ENCODE results near the gene PI16.

Gene PI16, protein sequence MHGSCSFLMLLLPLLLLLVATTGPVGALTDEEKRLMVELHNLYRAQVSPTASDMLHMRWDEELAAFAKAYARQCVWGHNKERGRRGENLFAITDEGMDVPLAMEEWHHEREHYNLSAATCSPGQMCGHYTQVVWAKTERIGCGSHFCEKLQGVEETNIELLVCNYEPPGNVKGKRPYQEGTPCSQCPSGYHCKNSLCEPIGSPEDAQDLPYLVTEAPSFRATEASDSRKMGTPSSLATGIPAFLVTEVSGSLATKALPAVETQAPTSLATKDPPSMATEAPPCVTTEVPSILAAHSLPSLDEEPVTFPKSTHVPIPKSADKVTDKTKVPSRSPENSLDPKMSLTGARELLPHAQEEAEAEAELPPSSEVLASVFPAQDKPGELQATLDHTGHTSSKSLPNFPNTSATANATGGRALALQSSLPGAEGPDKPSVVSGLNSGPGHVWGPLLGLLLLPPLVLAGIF

DNA sequence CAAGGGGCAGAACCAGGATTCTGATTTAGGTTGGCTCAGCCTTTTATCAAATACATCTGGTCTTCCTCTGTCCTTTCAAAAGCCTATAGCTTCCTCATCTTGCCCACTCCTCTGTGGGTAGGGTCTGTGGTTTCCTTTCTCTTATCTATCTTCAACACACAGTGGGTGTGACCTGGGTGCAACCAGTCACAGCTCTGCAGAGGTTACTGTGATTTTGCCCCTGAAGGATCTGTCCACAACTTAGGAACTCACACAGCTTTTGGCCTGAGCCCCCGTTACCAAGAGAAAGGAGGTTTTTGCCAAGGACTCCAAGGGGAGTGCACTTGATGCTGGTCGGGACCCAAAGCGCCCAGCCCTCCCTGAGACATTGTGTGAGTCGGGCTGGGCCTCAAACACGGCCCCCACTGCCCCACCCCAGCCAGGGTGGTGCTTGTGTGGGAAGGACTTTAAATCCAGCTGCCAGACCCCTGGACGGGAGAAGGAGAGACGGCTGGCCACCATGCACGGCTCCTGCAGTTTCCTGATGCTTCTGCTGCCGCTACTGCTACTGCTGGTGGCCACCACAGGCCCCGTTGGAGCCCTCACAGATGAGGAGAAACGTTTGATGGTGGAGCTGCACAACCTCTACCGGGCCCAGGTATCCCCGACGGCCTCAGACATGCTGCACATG, at the start of gene PI16:
Gene PI16 (plus strand): TSS at position 477 of the 670 bp plus-strand sequence. CDS start 23 bp downstream, at position 500.
- DNase-seq (ENCODE audit: low spot score), result no peak

DNA sequence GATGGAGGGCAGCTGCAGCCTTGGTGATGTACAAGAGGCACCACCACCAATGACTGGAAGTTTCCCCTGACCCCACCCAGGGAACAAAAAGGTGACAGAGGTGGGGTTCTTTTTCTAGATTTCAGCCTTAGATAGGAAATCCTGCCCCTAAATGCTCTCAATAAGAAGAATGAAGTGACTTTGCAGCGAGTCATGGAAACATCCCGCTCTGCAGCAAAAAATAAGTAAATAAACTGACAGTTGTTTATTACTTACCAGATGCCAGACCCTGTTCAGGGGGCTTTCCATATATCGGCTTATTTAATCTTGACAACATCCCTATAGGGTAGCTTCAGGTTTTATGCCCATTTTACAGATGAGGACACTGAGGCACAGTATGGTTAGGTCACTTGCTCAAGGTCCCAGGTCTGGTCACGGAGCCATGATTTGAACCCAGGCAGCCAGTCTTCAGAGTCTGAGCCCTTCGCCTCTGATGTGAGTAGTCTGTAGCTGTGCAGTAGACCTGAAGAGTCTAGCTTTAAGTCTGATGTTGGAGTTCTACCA, 49.6 kb upstream of the PI16 start:
- no peak for DNase-seq (ENCODE audit: low spot score)

DNA sequence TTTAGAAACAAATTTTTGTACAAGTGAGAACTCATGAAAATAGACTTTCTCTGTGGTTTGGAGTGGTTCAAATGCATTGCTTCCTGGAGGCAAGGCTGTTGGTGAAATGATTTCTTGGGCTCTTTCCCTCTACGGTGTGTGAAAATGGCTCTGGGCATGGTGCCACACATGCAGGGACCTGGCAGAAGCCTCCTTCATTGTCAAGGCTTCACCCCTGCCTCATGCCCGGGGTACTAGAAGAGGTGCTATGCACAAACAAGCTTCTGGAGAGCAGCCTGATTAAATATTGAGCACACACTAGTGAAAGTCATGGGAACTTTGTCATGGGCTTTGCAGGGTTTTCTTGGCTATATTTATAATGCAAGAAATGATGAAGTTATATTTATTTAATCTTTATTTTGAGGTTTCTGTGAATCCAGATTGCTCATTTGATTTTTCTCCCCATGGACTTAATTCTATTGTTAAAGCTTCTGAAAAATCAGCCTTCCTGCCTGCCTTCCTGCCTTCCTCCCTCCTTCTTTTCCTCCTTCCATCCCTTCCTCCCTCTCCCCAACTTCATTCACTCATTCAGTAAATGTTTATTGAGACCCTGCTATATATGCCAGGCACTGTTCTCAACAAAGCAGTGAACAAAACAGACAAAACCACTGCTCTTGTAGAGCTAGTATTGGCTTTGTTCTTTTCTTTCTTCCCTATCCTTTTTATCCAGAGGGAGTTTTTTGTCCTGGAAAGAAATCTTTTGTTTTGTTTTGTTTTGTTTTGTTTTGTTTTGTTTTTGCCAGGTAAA, 47.8 kb upstream of the PI16 start:
- DNase-seq (ENCODE audit: low spot score), result no peak

DNA sequence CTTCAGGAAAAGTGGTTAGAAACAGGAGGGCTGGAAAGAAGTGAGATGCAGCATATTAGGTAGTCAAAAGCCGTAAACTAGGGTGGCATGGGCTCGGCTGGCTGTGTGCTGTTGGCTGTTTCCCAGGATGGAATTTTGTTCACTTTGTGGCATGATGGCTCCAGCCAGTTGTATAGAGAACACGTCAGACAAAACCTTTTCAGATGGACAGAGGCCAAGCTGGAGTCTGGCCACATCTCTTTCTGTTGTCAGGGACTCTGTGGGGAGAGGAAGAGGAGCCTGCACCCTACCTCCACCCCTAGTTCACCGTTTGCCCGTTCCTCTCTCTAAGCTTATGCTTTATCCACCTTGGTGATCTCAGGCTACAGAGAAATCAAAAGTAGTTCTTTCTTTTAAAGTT, 46.8 kb upstream of the PI16 start:
- DNase-seq (ENCODE audit: low spot score), result no peak

DNA sequence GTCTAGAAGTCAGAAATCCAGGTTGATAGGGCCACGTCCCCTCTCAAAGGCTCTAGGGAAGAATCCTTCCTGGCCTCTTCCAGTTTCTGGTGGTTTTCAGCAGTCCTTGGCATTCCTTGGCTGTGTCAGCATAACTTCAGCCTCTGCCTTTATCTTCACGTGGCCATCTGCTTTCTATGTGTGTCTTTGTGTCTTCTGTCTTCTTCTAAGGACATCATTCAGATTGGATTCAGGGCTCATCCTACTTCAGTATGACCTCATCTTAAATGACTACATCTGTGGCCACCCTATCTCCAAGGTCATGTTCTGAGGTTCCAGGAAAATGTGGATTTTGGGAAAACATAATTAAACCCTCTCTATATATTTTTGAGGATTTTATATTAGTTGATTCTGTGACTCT, 45.8 kb upstream of the PI16 start:
- no peak for DNase-seq (ENCODE audit: low spot score)

DNA sequence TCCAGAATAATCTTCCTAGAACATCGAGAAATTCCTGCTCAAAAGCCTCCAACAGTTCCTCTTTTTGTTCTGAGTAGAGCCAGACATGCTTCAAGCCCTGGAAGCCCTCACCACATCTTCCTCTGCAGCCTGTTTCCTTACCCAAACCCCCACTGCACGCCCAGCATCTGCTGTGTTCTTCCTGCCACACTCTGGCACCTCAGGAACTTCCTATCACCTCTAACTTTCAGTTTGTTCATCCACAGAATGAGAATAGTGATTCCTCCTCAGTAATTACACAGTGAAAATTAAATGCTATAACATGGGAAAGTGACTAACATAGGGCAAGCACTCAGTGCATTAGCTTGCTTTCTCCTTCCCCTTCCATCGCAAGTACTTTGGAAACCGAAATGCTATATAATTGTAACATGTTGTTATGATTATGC, 42.5 kb upstream of the PI16 start:
- no peak for DNase-seq (ENCODE audit: low spot score)

DNA sequence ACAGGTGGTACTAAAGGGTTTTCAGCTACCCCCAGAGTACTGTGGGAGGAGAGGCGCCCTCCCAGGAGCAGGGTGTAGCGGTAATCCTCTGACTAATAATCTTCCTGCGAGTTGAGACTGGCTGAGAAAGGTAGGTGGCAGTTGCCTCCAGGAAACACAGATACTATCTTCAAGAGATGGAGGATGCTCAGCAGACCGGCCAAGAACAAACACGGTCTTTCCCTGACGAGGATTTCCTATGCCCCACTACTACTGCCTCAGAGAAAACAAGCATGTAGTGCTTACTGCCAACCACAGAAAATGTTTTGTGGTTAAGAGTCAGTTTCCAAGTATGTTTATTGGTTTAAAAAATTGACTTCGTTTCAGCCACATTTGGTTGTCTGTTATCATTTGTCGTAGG, 42.0 kb upstream of the PI16 start:
- peak; percentile 81 for DNase-seq (ENCODE audit: low spot score)

DNA sequence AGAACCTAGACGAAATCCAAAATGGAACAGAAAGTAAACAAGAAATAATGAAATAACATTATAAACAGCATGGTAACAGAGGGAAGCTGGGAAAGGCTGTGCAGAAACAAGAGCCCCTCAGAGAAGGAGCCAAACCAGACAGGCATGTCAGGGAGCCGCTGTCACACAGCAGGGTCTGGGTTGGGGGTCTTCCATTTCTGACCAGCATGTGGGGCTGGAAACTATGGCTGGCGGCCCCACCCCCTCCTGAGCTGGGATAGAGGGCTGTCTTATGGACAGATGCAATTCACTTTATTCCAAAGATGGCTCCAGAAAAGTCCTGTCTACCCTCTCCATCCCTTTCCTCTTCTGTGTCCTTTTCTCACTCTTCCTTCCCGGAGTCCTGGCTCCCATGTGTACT, 41.5 kb upstream of the PI16 start:
- no peak for DNase-seq (ENCODE audit: low spot score)

DNA sequence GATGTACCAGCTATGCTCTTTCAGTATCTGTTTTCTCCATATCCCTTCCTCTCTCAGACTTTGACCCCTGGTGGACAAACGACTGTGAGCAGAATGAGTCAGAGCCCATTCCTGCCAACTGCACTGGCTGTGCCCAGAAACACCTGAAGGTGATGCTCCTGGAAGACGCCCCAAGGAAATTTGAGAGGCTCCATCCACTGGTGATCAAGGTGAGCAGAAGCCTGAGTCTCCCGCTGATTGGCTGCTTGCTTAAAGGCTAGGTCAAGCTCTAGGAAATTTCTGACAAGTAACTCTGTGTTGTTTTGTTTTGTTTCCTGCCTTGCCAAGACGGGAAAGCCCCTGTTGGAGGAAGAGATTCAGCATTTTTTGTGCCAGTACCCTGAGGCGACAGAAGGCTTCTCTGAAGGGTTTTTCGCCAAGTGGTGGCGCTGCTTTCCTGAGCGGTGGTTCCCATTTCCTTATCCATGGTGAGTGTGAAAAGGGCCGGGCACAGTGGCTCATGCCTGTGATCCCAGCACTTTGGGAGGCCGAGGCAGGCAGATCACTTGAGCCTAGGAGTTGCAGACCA, 40.2 kb upstream of the PI16 start:
- peak; percentile 32 for DNase-seq (ENCODE audit: low spot score)

DNA sequence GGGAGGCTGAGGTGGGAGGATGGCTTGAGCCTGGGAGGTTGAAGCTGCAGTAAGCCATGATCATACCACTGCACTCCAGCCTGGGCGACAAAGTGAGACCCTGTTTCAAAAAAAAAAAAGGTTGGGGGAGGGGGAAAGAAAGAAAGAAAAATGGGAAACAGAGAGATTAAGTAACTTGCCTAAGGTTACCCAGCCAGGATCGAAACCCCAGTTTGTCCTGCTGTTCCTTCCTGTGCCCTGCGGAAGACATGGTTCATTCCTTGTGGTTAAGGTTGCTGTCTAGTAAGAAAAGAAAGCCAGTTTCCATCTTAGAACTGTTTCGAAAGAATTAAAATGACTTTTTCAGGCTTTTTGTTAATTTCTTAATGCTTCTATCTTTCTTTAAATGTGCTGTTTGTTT, 38.9 kb upstream of the PI16 start:
- no peak for DNase-seq (ENCODE audit: low spot score)

DNA sequence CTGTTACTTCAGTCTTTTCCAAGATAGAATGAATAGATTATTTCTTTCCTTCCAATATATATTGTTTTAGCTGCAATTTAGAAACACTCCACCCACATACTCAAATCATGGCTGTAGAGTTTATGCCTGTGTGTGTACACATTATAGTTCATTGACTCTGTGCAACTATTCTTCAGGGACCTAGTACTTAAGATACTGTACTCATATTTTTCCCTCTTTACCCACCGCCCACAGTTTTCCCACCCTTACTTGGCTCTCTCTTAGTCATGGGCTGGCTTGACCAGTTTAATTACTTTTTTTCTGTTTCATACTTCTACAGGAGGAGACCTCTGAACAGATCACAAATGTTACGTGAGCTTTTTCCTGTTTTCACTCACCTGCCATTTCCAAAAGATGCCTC, 38.4 kb upstream of the PI16 start:
- DNase-seq (ENCODE audit: low spot score), result no peak

DNA sequence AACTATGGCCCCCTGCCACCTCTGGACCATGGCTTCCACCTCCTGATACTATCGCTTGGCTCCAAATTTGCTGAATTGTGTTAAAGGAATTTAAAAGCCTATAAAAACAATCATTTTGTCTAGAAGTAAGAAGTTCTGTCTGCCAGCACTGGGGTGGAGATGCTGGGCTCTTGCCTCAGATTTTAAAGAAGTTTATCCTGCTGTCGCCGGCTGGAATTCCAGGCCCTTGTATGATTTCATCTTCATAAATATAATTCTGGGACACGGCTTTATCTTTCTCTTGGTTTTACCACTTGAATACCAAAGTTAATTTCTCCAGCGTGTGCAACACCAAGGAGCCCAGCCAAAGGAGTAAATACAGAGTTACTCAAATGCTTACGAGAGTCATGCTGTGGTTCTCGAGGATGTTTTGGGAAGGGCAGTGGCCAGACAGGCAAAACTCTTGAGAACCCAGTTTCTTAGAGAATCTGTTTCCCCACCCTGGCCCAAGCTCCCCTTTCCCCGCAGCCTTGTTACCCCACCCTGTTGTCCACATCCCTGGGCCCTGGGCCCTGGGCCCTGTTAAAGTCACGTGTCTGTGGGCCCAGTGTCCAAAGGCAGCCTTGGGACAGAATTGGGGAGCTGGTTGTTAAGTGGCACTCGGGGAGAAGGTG, 36.9 kb upstream of the PI16 start:
- no peak for DNase-seq (ENCODE audit: low spot score)

DNA sequence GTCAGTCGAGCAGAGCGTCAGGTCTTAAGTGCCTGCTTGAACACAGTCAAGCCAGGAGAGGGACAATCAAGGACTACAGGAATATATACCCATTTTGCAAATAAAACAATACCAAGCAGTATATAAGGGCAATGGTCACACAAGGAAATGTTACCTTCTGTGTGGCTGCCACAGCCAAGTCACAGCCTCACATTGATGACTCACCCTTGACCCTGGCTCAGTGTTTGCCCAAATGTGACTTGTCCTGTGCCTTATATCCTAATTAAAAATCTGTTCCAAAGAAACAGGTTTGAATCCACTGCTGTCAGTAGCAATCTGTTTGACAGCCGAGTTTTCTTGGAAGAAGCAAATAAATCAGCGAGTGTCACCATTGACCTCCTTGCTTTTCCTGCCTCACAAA, 34.5 kb upstream of the PI16 start:
- no peak for DNase-seq (ENCODE audit: low spot score)

DNA sequence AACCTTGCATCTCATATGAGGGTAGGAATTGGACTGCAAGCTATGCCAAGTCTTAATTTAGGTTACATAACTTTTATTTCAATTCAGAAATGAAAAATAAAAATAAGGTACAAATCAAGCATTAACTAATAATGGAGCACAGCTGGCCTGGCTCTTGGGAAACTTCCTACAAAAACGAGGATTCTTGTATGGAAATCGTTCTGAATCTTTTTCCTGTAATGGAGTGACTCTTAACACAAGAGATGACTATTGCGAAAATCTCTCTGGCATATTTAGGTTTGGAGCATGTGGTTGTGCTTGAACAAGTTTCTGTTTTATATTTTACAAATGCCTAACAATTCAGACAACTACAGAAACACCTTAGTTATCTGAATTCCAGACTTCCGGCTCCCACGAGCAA, 34.0 kb upstream of the PI16 start:
- no peak for DNase-seq (ENCODE audit: low spot score)

DNA sequence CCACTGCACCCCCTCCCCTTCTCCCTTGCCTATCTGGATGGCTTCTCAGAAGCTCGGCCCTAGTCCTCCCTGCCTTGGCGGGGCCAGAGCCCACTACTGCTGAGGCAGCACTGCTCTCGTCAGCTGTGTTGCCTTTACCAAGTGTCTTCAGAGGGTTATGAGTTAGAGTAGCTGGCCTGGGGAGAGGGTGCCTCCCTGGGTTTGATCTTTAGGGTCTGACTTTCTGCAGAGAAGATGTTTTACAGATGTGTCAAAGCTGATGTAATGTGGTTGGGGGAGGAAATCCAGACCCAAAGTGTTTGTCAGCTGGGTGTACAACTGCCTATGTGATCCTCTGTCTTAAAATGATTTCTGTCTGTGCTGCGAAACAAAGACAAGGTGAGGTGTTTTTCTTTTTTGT, 30.4 kb upstream of the PI16 start:
- DNase-seq (ENCODE audit: low spot score), result no peak

DNA sequence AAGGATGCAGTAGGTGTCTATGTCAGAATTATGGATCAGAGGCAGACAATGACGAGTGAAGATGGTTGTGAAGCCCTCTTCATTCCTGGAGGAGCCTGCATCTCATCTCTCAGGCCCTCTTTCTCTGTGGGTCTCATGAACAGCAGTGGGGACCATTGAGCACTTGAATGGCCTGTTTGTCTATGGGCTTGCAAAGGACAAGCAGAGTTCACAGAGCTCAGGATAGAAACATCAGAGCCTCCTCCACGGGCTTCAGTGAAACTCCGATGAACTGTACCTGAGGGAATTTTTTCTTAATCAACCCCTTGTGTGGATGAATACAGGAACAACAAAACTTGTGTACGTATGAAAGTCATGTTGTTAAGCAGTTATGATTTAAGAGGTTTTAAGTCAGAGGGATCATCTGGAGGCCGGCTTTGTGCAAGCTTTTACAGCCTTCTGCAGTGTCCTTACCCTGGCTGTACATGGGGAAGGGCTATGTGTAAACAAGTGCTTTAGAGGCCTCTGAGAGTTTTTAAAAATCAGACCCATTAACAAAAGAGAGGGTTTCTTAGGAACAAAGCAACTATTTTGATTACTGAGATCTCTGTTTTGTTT, 29.7 kb upstream of the PI16 start:
- DNase-seq (ENCODE audit: low spot score), result no peak

DNA sequence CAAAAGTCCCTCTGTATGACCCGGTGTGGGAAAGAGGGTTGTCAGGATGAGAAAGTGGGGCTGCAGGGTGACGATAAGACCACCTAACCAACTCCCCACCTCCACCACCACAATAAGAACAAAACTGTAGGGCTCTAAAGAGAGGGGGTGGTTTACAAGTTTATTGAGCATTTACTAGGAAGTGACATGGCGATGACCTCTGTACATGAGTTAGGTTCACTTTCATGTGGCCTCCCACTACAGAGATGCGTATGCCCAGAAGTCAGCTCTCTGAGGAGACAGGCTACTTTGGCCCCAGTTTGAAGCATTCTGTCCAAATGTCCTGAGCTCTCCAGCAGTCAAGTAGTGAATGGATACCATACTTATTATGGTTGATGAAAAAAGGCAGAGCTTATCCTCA, 28.7 kb upstream of the PI16 start:
- DNase-seq (ENCODE audit: low spot score), result no peak

DNA sequence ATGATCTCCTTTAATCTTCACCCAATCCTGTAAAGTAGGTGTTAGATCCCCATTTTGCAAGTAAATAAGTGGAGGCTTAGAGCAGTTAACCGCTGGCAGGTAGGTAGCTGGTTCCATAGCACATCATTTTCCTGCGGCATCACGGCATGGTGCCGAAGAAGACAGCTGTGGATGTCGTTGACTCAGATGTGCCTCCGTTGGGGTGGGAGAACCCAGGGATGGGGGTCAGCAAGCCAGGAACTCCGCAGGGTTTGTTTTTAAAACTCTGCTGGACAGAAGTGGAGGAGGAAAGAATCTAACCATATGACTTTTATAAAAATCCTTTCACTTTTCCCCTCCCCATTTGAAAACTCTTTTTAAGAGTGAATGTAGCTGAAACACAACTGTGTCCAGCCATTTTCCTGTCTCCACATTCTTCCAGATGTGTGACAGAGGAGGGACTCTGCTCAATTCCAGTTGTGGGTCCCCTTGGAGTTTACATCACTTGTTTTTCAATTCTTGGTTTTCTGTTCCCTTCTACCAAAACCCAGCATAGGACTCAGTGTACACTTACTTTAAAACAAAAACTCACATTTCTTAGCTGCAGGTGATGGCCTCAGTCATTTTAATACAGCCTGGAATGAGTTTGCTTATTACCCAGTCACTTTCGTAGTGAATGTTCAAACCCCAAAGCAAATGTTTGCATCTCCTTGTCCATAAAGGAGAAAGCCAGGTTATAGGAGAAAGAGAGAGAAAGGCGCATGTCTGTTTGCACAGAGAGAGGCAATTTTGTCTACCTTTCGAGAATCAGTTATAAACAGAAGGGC, 27.6 kb upstream of the PI16 start:
- DNase-seq (ENCODE audit: low spot score), result no peak

DNA sequence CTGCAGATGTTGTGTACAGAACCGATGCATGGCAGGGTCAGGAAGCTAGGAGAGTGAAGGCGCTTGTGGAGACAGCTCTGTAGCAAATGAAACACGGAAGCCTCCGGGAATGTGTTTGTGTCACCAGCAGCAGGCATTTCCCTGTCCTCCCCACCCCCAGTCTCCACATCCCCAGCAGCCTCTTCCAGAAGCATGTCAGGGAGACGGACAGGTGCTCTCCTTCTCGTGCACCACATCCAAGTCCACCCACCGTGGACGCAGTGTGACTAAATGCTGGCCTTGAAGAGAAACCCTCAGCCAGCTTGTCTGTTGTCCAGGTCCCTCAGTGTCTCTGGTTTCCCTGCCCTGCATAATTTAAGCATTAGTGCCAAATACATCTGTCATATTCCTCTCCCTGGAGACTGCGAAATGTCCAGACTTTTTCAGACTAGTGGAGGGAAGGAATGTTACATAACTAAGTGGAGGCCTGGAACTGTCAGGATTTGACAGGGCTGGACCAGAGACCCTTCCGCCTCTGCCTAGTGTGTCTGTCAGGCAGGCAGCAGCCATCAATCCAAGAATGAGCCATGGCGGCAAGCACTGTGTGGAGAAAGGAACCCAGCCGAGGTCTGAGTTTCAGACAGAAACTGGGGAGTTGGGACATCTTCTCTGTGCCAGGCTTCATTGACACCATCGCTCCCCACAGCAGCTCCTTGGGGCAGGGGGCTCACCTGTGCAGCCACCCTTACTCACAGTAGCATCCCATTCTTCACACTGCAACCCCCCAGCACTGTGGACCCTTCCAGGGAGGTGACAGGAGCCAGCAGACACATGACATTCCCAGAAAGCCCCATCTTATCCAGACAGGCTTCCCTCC, 26.6 kb upstream of the PI16 start:
- DNase-seq (ENCODE audit: low spot score), result peak; percentile 62
